ENCODE measurements around the gene RNF133. TPM values are rescaled to one million over a fixed set of nuclear protein-coding genes. Genes with fewer than 3 reads are reported as not detected.
"Not testable (repeated sequence)": the region's sequence is repeated elsewhere in the genome, so short reads cannot be mapped to it uniquely, and the experiment has no call there.

RNF133 gene
- total and polyA plus RNA-seq, 2 experiments from 2014 or later = 0.10 to 2.2 TPM

DNA sequence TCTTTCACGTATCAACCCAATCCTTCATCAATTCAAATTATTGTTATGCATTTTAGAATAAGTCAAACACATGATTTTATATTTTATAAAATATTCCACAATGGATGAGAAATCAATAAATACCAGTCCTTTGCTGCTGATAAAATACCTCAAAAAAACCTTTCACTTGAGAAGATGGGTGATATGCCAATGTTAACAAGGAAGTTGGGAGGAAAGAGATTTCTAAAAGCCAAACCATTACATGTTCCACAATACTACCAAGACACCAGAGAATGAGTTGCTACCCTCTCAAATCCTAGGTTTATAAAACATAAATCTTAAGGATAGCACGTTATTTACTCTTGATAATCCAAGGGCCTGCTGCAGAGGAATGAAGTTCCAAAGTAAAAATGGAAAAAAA, 14.4 kb downstream of the RNF133 start:
- 81% methylated on average over 2 of the region's 2 CpGs for WGBS (ENCODE audit: low lambda C conversion rate, missing lambda C conversion rate)
- Histone ChIP-seq H3K9me2 (replicated peaks; ENCODE audit: insufficient read depth) (no peaks in the 10 kb centered on the region), H3K4me2 (no peak overlapping the region), H4K20me1 (ENCODE audit: insufficient read depth, poor library complexity, severe bottlenecking) (no peaks in the 10 kb centered on the region), H2AFZ (no peak overlapping the region), H3K4me3 (no peak overlapping the region), H3K9me3 (ENCODE audit: low read depth) (no peaks in the 10 kb centered on the region), H3K27me3 (no peaks in the 10 kb centered on the region), H3K4me1 (ENCODE audit: insufficient read depth) (no peaks in the 10 kb centered on the region), H3K27ac (no peak overlapping the region), H3K36me3 (replicated peaks; ENCODE audit: insufficient read depth, low read depth) (no peaks in the 10 kb centered on the region), H3K79me2 (no peaks in the 10 kb centered on the region)
- no peak for TF ChIP-seq CTCF (IDR thresholded peaks at IDR 0.05; ENCODE audit: poor library complexity)
- TF ChIP-seq EZH2phosphoT487 (IDR thresholded peaks at IDR 0.05; ENCODE audit: low read depth, severe bottlenecking, unreplicated experiment) = no peak
- TF ChIP-seq EZH2 (IDR thresholded peaks at IDR 0.05; ENCODE audit: borderline replicate concordance) = no peak
- no peak for DNase-seq (ENCODE audit: low spot score)

GRCh38 chr7:122682815-122683550, 15.9 kb downstream of the RNF133 start:
- Histone ChIP-seq H3K9me3 (ENCODE audit: low read depth) (no peaks in the 10 kb centered on the region), H2AFZ (no peak overlapping the region), H3K27ac (no peak overlapping the region), H3K79me2 (no peaks in the 10 kb centered on the region), H3K9me2 (replicated peaks; ENCODE audit: insufficient read depth) (no peaks in the 10 kb centered on the region), H3K27me3 (no peaks in the 10 kb centered on the region), H3K4me2 (no peak overlapping the region), H3K4me1 (ENCODE audit: insufficient read depth) (no peaks in the 10 kb centered on the region), H4K20me1 (ENCODE audit: insufficient read depth, poor library complexity, severe bottlenecking) (no peaks in the 10 kb centered on the region), H3K4me3 (no peak overlapping the region), H3K36me3 (replicated peaks; ENCODE audit: insufficient read depth, low read depth) (no peaks in the 10 kb centered on the region)
- 79% methylated on average over 8 of the region's 8 CpGs for WGBS (ENCODE audit: low lambda C conversion rate, missing lambda C conversion rate)
- TF ChIP-seq EZH2phosphoT487 (IDR thresholded peaks at IDR 0.05; ENCODE audit: low read depth, severe bottlenecking, unreplicated experiment) (no peak), EZH2 (IDR thresholded peaks at IDR 0.05; ENCODE audit: borderline replicate concordance) (no peak), CTCF (IDR thresholded peaks at IDR 0.05; ENCODE audit: poor library complexity) (no peak)
- DNase-seq (ENCODE audit: low spot score) = no peak

- H3K4me3 ChIP-seq; H3K9me3 ChIP-seq (ENCODE audit: low read depth); H3K4me2 ChIP-seq; H3K27ac ChIP-seq; H4K20me1 ChIP-seq (ENCODE audit: insufficient read depth, poor library complexity, severe bottlenecking); H2AFZ ChIP-seq; H3K4me1 ChIP-seq (ENCODE audit: insufficient read depth); H3K79me2 ChIP-seq; DNase-seq (ENCODE audit: low spot score); H3K36me3 ChIP-seq (replicated peaks; ENCODE audit: insufficient read depth, low read depth); H3K27me3 ChIP-seq; H3K9me2 ChIP-seq (replicated peaks; ENCODE audit: insufficient read depth): not testable (repeated sequence)
- WGBS (ENCODE audit: low lambda C conversion rate, missing lambda C conversion rate) = 98% methylated on average over 16 of the region's 16 CpGs
Observed at GRCh38 chr7:122681186-122681585, 17.7 kb downstream of the RNF133 start.

- no peak overlapping the region for H2AFZ ChIP-seq
- no peak for DNase-seq (ENCODE audit: low spot score)
Observed at GRCh38 chr7:122679813-122680212, 19.1 kb downstream of the RNF133 start.

DNA sequence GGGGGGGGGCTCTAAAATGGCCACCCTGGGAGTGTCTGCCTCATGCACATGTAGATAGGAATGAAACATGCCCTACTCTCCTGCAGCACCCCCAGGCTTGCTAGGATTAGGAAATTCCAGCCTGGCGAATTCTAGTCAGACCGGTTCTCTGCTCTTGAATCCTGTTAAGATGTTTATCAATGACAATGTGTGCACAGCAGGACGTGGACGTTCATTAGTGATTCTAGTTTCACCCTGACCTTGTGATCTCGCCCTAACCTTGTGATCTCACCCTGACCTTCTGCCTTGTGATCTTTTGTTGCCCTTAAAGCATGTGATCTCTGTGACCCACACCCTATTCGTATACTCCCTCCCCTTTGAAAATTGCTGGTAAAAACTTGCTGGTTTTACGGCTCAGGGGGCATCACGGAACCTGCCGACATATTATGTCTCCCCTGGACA, 19.6 kb downstream of the RNF133 start:
- DNase-seq (ENCODE audit: low spot score) = peak; percentile 37
- not testable (repeated sequence) for H4K20me1 ChIP-seq (ENCODE audit: insufficient read depth, poor library complexity, severe bottlenecking); H3K79me2 ChIP-seq; H3K27me3 ChIP-seq; H3K4me3 ChIP-seq; H3K9me2 ChIP-seq (replicated peaks; ENCODE audit: insufficient read depth); H3K9me3 ChIP-seq (ENCODE audit: low read depth); H3K4me1 ChIP-seq (ENCODE audit: insufficient read depth); H3K36me3 ChIP-seq (replicated peaks; ENCODE audit: insufficient read depth, low read depth); H2AFZ ChIP-seq
- 22% methylated on average over 9 of the region's 9 CpGs for WGBS (ENCODE audit: low lambda C conversion rate, missing lambda C conversion rate)
- H3K27ac ChIP-seq = peak overlapping the region; percentile 92
- peak overlapping the region; percentile 17 for H3K4me2 ChIP-seq

More at GRCh38 chr7:122679813-122680212, 19.1 kb downstream of the RNF133 start:
- no peak overlapping the region for H3K4me3 ChIP-seq
- H3K27ac ChIP-seq = peak overlapping the region; percentile 92
- peak overlapping the region; percentile 17 for H3K4me2 ChIP-seq
- H3K36me3 ChIP-seq (replicated peaks; ENCODE audit: insufficient read depth, low read depth) = no peaks in the 10 kb centered on the region
- no peaks in the 10 kb centered on the region for H3K9me3 ChIP-seq (ENCODE audit: low read depth)
- 40% methylated on average over 1 of the region's 1 CpG for WGBS (ENCODE audit: low lambda C conversion rate, missing lambda C conversion rate)
- TF ChIP-seq CTCF (IDR thresholded peaks at IDR 0.05; ENCODE audit: poor library complexity) = no peak
- no peak for TF ChIP-seq EZH2 (IDR thresholded peaks at IDR 0.05; ENCODE audit: borderline replicate concordance)
- no peak for TF ChIP-seq EZH2phosphoT487 (IDR thresholded peaks at IDR 0.05; ENCODE audit: low read depth, severe bottlenecking, unreplicated experiment)
- H3K4me1 ChIP-seq (ENCODE audit: insufficient read depth) = no peaks in the 10 kb centered on the region
- no peaks in the 10 kb centered on the region for H3K79me2 ChIP-seq
- H3K27me3 ChIP-seq = no peaks in the 10 kb centered on the region
- H4K20me1 ChIP-seq (ENCODE audit: insufficient read depth, poor library complexity, severe bottlenecking) = no peaks in the 10 kb centered on the region
- H3K9me2 ChIP-seq (replicated peaks; ENCODE audit: insufficient read depth) = no peaks in the 10 kb centered on the region

Data from hepatocyte (in vitro differentiated cells).